ENCODE data around the gene IFNLR1. TPM values are rescaled to one million over a fixed set of nuclear protein-coding genes. Genes with fewer than 3 reads are reported as not detected.

The IFNLR1 gene
- total RNA-seq, 1 experiment from 2014 or later: 9.6 TPM

DNA sequence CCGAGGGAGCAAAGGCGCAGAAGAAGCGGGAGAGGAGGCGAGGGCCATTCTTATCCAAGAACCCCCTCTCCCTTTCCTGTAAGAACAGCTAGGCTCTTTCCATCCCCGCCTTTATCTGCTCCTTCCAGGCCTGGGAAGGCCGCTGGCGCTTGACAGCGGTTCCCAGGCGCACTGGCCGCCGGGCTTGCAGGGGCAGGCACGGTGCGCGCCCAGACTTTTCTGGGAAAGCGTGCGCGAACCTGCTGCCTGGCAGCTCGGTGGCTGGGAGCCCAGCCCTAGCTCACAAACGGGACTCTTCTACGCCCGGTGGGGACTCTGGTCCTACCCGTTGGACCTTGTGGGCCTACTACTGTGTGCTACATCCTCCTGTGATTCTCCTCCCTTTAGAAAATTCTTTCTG, 8.8 kb upstream of the IFNLR1 start:
- Histone ChIP-seq H3K56ac (ENCODE audit: insufficient read length, low read depth, low read length) (no peak overlapping the region), H2BK12ac (ENCODE audit: insufficient read length, low read depth, low read length) (no peak overlapping the region), H3K9me3 (ENCODE audit: control insufficient read depth, low read depth, low read length) (no peaks in the 10 kb centered on the region), H4K20me1 (ENCODE audit: control insufficient read depth, insufficient read depth, insufficient read length) (no peaks in the 10 kb centered on the region), H3T11ph (ENCODE audit: low read length) (no peak overlapping the region), H3K79me2 (ENCODE audit: insufficient read depth, low read length) (no peaks in the 10 kb centered on the region), H2BK20ac (ENCODE audit: low read depth, low read length, poor library complexity, severe bottlenecking) (no peak overlapping the region), H3K4me1 (ENCODE audit: insufficient read depth, low read length) (no peaks in the 10 kb centered on the region), H3K18ac (ENCODE audit: insufficient read length, low read depth, low read length) (no peak overlapping the region), H3K9ac (ENCODE audit: extremely low read depth, insufficient read length, low read length) (no peak overlapping the region), H3K27me3 (ENCODE audit: insufficient read depth, low read length) (no peaks in the 10 kb centered on the region), H3K23ac (ENCODE audit: insufficient read length, low read depth, low read length) (no peak overlapping the region), H3K79me1 (ENCODE audit: insufficient read depth, low read depth, low read length, poor library complexity, severe bottlenecking) (no peaks in the 10 kb centered on the region), H4K5ac (ENCODE audit: insufficient read length, low read depth, low read length) (no peak overlapping the region), H3K27ac (ENCODE audit: insufficient read length, low read depth, low read length) (no peak overlapping the region), H2BK15ac (ENCODE audit: low read depth, low read length) (no peak overlapping the region), H3K4ac (ENCODE audit: low read depth, low read length) (no peak overlapping the region), H2AK5ac (ENCODE audit: insufficient read length, low read length) (no peak overlapping the region), H2AFZ (ENCODE audit: low read length) (no peak overlapping the region), H3K23me2 (ENCODE audit: insufficient read length, low read depth, low read length, poor library complexity, severe bottlenecking) (no peaks in the 10 kb centered on the region), H2BK5ac (ENCODE audit: insufficient read length, low read length) (no peak overlapping the region), H3K14ac (ENCODE audit: insufficient read depth, low read length) (no peak overlapping the region), H2BK120ac (ENCODE audit: low read depth, low read length, poor library complexity, severe bottlenecking) (no peak overlapping the region), H4K8ac (replicated peaks; ENCODE audit: insufficient read length, low read depth, low read length) (no peak overlapping the region), H4K91ac (ENCODE audit: insufficient read length, low read depth, low read length) (no peak overlapping the region), H3K4me2 (ENCODE audit: insufficient read depth, insufficient read length, low read length) (no peak overlapping the region)
- no peaks in the 10 kb centered on the region for H3K36me3 Mint-ChIP-seq (ENCODE audit: insufficient read depth in 1 of 3, low read depth in 3 of 3)
- H3K9me3 Mint-ChIP-seq: no peaks in the 10 kb centered on the region
- DNase-seq: no peak
- H3K4me1 Mint-ChIP-seq: peaks cover 7 to 11% of the 10 kb centered on the region in 2 experiments
- no CpG with 5 or more reads among the region's 22 CpGs for WGBS (ENCODE audit: extremely low coverage, insufficient read length, low lambda C conversion rate)
- no peak for TF ChIP-seq CTCF (conservative IDR thresholded peaks at IDR 0.05)
- H3K4me3 Mint-ChIP-seq: no peak overlapping the region
- no peaks in the 10 kb centered on the region for H3K27me3 Mint-ChIP-seq (ENCODE audit: low read depth)
- no peak overlapping the region for H3K27ac Mint-ChIP-seq

Measured in H9 (cell line).